Measurements from ENCODE around the gene FIP1L1.

The FIP1L1 gene

GRCh38 chr4:53483250-53483649 is 105.8 kb downstream of the FIP1L1 start:
- Histone ChIP-seq H3K9me2 (replicated peaks; ENCODE audit: low read depth, low read length) (no peaks in the 10 kb centered on the region), H3K79me2 (ENCODE audit: insufficient read depth, low read length) (no peaks in the 10 kb centered on the region), H3F3A (ENCODE audit: low read depth) (no peaks in the 10 kb centered on the region), H2AFZ (ENCODE audit: low read length) (no peak overlapping the region), H3K36me3 (ENCODE audit: insufficient read depth, low read length) (no peaks in the 10 kb centered on the region), H3K27me3 (ENCODE audit: insufficient read depth, low read length, poor library complexity, severe bottlenecking) (no peaks in the 10 kb centered on the region), H3K4me1 (ENCODE audit: insufficient read depth, low read length, poor library complexity, severe bottlenecking) (no peaks in the 10 kb centered on the region), H3K4me2 (ENCODE audit: low read depth, low read length, poor library complexity, severe bottlenecking) (no peak overlapping the region), H3K9ac (ENCODE audit: low read depth, low read length, poor library complexity, severe bottlenecking) (no peak overlapping the region), H3K4me3 (ENCODE audit: low read length, poor library complexity, severe bottlenecking) (no peak overlapping the region), H3K9me3 (ENCODE audit: insufficient read depth, low read depth, low read length) (no peaks in the 10 kb centered on the region), H4K20me1 (ENCODE audit: insufficient read depth, low read length, poor library complexity, severe bottlenecking) (no peaks in the 10 kb centered on the region)
- TF ChIP-seq EZH2phosphoT487 (IDR thresholded peaks at IDR 0.05; ENCODE audit: borderline replicate concordance), result no peak
- TF ChIP-seq, protein P1, sequence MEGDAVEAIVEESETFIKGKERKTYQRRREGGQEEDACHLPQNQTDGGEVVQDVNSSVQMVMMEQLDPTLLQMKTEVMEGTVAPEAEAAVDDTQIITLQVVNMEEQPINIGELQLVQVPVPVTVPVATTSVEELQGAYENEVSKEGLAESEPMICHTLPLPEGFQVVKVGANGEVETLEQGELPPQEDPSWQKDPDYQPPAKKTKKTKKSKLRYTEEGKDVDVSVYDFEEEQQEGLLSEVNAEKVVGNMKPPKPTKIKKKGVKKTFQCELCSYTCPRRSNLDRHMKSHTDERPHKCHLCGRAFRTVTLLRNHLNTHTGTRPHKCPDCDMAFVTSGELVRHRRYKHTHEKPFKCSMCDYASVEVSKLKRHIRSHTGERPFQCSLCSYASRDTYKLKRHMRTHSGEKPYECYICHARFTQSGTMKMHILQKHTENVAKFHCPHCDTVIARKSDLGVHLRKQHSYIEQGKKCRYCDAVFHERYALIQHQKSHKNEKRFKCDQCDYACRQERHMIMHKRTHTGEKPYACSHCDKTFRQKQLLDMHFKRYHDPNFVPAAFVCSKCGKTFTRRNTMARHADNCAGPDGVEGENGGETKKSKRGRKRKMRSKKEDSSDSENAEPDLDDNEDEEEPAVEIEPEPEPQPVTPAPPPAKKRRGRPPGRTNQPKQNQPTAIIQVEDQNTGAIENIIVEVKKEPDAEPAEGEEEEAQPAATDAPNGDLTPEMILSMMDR (conservative IDR thresholded peaks at IDR 0.05; ENCODE audit: low read length), result no peak

DNA sequence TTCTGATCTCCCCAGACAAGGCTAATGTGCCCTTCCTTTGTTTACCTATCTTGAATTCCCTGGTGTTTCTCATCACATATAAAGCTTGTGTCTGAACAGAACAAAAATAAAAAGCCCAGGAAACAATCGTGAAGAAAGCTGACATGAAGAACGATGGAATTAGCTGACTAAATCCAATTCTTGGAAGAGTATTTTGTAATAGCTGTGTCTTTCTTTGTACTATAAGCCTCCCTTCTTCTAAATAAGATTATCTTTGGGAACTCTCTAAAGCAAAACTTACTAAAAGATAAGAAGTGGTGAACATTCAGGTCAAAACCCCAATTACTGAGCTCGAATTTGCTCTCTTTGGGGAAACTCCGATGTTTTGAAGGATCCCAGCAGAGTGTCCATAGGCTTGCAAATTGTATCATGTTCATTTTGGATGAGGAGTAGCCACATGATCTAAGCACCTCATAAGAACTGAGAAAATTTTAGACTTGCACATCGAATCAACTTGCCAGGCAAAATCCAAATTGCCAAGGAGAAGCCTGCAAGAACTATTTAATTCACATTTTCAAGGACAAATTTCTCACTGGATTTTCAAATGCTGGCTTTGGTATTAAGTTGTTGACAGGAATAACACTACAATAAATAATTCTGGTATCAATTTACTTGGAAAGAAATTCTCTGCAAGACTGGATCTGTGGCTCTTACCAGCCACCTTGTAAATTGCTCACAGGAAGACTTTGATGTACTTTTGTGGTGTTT is 107.6 kb downstream of the FIP1L1 start:
- no peaks in the 10 kb centered on the region for H4K20me1 ChIP-seq (ENCODE audit: insufficient read depth, low read length, poor library complexity, severe bottlenecking)
- no peaks in the 10 kb centered on the region for H3K27me3 ChIP-seq (ENCODE audit: insufficient read depth, low read length, poor library complexity, severe bottlenecking)
- no peaks in the 10 kb centered on the region for H3F3A ChIP-seq (ENCODE audit: low read depth)
- H3K4me1 ChIP-seq (ENCODE audit: insufficient read depth, low read length, poor library complexity, severe bottlenecking), result no peaks in the 10 kb centered on the region
- no peak overlapping the region for H3K9ac ChIP-seq (ENCODE audit: low read depth, low read length, poor library complexity, severe bottlenecking)
- no peak overlapping the region for H2AFZ ChIP-seq (ENCODE audit: low read length)
- H3K79me2 ChIP-seq (ENCODE audit: insufficient read depth, low read length), result no peaks in the 10 kb centered on the region
- no peaks in the 10 kb centered on the region for H3K36me3 ChIP-seq (ENCODE audit: insufficient read depth, low read length)
- H3K9me3 ChIP-seq (ENCODE audit: insufficient read depth, low read depth, low read length), result no peaks in the 10 kb centered on the region
- H3K4me2 ChIP-seq (ENCODE audit: low read depth, low read length, poor library complexity, severe bottlenecking), result no peak overlapping the region
- H3K4me3 ChIP-seq (ENCODE audit: low read length, poor library complexity, severe bottlenecking), result no peak overlapping the region
- TF ChIP-seq EZH2phosphoT487 (IDR thresholded peaks at IDR 0.05; ENCODE audit: borderline replicate concordance), result no peak
- TF ChIP-seq, protein P1 (conservative IDR thresholded peaks at IDR 0.05; ENCODE audit: low read length), result no peak
- H3K9me2 ChIP-seq (replicated peaks; ENCODE audit: low read depth, low read length), result no peaks in the 10 kb centered on the region

DNA sequence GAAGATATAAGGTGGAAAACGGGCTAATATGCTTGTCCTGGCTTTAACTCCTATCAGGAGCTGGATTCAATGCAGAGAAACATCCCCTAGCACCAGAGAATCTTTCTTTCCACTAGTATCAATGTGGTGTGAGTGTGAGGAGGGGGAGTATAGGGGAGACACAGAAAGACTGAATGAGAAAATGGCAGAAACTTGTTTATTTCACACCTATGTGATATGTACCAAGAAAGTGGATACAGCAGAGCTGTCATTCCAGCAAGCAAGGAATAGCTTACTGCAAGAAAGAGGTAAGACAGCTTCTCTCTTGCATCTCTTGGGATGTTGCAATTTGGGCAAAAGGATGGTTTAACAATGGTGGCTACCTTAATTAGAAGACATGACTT is 108.2 kb downstream of the FIP1L1 start:
- Histone ChIP-seq H3K9me3 (ENCODE audit: insufficient read depth, low read depth, low read length) (no peaks in the 10 kb centered on the region), H3K4me3 (ENCODE audit: low read length, poor library complexity, severe bottlenecking) (no peak overlapping the region), H3K4me1 (ENCODE audit: insufficient read depth, low read length, poor library complexity, severe bottlenecking) (no peaks in the 10 kb centered on the region), H3K9me2 (replicated peaks; ENCODE audit: low read depth, low read length) (no peaks in the 10 kb centered on the region), H3K27me3 (ENCODE audit: insufficient read depth, low read length, poor library complexity, severe bottlenecking) (no peaks in the 10 kb centered on the region), H2AFZ (ENCODE audit: low read length) (no peak overlapping the region), H3K9ac (ENCODE audit: low read depth, low read length, poor library complexity, severe bottlenecking) (no peak overlapping the region), H4K20me1 (ENCODE audit: insufficient read depth, low read length, poor library complexity, severe bottlenecking) (no peaks in the 10 kb centered on the region), H3F3A (ENCODE audit: low read depth) (no peaks in the 10 kb centered on the region), H3K4me2 (ENCODE audit: low read depth, low read length, poor library complexity, severe bottlenecking) (no peak overlapping the region), H3K79me2 (ENCODE audit: insufficient read depth, low read length) (no peaks in the 10 kb centered on the region), H3K36me3 (ENCODE audit: insufficient read depth, low read length) (no peaks in the 10 kb centered on the region)
- no peak for TF ChIP-seq EZH2phosphoT487 (IDR thresholded peaks at IDR 0.05; ENCODE audit: borderline replicate concordance)
- TF ChIP-seq, protein P1 (conservative IDR thresholded peaks at IDR 0.05; ENCODE audit: low read length), result no peak

Measured in Loucy (cell line).